HEK293 (cell line): ENCODE results near the gene ZNF564.

Experiments
- CTCF ChIA-PET: fragments of 350-600 bp; formaldehyde crosslinking; extraction: SDS; loops from one replicate; lab custom pipeline; 2021; ENCODE audit warnings: antibody characterized with exemption; lab: Yijun Ruan, JAX
- POLR2A ChIA-PET: fragments of 300-600 bp; formaldehyde crosslinking; extraction: SDS; loops from one replicate; lab custom pipeline; 2020; ENCODE audit warnings: antibody characterized with exemption, inconsistent platforms; lab: Yijun Ruan, JAX
- H3K27ac ChIP-seq: fragments of 200-500 bp; sonication (Bioruptor generic); 2 replicates; pipeline ENCODE4 v1.5.1; 2014; ENCODE audit warnings: low read depth, low read length, control low read depth, inconsistent platforms; ENCODE audit errors: extremely low read depth
- H3K36me3 ChIP-seq, 2 experiments: fragments of 200-500 bp in 1 of 2; sonication (Bioruptor generic) in 1 of 2; 1 replicate in 1 of 2; 2 replicates in 1 of 2; pipeline ENCODE4 v1.5.1; 2014 to 2017; ENCODE audit warnings: inconsistent platforms in 2 of 2, low read length in 2 of 2; ENCODE audit not compliant: control insufficient read depth in 2 of 2, insufficient read depth in 1 of 2
- H3K4me1 ChIP-seq: fragments of 200-500 bp; sonication (Bioruptor generic); 2 replicates; pipeline ENCODE4 v1.5.1; 2014; ENCODE audit warnings: mild to moderate bottlenecking, low read length, inconsistent platforms; ENCODE audit not compliant: control insufficient read depth, insufficient read depth
- H3K4me3 ChIP-seq: 2 replicates; pipeline ENCODE4 v1.5.1; 2011; ENCODE audit warnings: low read depth, mild to moderate bottlenecking, control low read depth, low read length, moderate library complexity
- H3K9me3 ChIP-seq: fragments of 200-500 bp; sonication (Bioruptor generic); 2 replicates; pipeline ENCODE4 v1.5.1; 2014; ENCODE audit warnings: low read depth, low read length, inconsistent platforms; ENCODE audit not compliant: control insufficient read depth, insufficient read depth
- GLIS2 ChIP-seq: fragments of 450-650 bp; formaldehyde crosslinking; IDR thresholded peaks from 2 replicates; pipeline ENCODE4 v1.5.1; 2016; ENCODE audit warnings: missing biosample characterization, missing genetic modification characterization
- HIC1 ChIP-seq: fragments of 450-650 bp; formaldehyde crosslinking; IDR thresholded peaks from 2 replicates; pipeline ENCODE4 v1.5.1; 2016; ENCODE audit warnings: missing biosample characterization, missing genetic modification characterization
- KLF16 ChIP-seq: fragments of 450-650 bp; formaldehyde crosslinking; IDR thresholded peaks from 2 replicates; pipeline ENCODE4 v1.5.1; 2017; ENCODE audit warnings: missing biosample characterization, missing genetic modification characterization
- TRIM28 ChIP-seq: IDR thresholded peaks from 2 replicates; pipeline ENCODE4 v1.6.1; 2011; ENCODE audit warnings: low read length, control low read depth, borderline replicate concordance
- ZBTB49 ChIP-seq: fragments of 450-650 bp; formaldehyde crosslinking; IDR thresholded peaks from 2 replicates; pipeline ENCODE4 v1.5.1; 2016; ENCODE audit warnings: missing biosample characterization, missing genetic modification characterization, low read depth
- ZEB2 ChIP-seq: fragments of 450-650 bp; formaldehyde crosslinking; IDR thresholded peaks from 2 replicates; pipeline ENCODE4 v1.5.1; 2016; ENCODE audit warnings: missing biosample characterization, missing genetic modification characterization
- ZNF121 ChIP-seq: fragments of 450-650 bp; formaldehyde crosslinking; IDR thresholded peaks from 2 replicates; pipeline ENCODE4 v1.5.1; 2016; ENCODE audit warnings: missing biosample characterization, missing genetic modification characterization
- ZNF132 ChIP-seq: fragments of 450-650 bp; formaldehyde crosslinking; IDR thresholded peaks from 2 replicates; pipeline ENCODE4 v1.5.1; 2017; ENCODE audit warnings: missing biosample characterization, missing genetic modification characterization, borderline replicate concordance
- ZNF146 ChIP-seq: fragments of 450-650 bp; formaldehyde crosslinking; IDR thresholded peaks from 2 replicates; pipeline ENCODE4 v1.5.1; 2016; ENCODE audit warnings: missing biosample characterization, missing genetic modification characterization
- ZNF155 ChIP-seq: fragments of 450-650 bp; formaldehyde crosslinking; IDR thresholded peaks from 2 replicates; pipeline ENCODE4 v1.5.1; 2016; ENCODE audit warnings: missing biosample characterization, missing genetic modification characterization
- ZNF157 ChIP-seq: fragments of 450-650 bp; formaldehyde crosslinking; IDR thresholded peaks from 2 replicates; pipeline ENCODE4 v1.5.1; 2016; ENCODE audit warnings: missing biosample characterization, missing genetic modification characterization
- ZNF24 ChIP-seq: fragments of 450-650 bp; formaldehyde crosslinking; IDR thresholded peaks from 2 replicates; pipeline ENCODE4 v1.5.1; 2016; ENCODE audit warnings: missing biosample characterization, missing genetic modification characterization
- ZNF350 ChIP-seq: fragments of 450-650 bp; formaldehyde crosslinking; IDR thresholded peaks from 2 replicates; pipeline ENCODE4 v1.5.0; 2017; ENCODE audit warnings: missing biosample characterization, mild to moderate bottlenecking, missing genetic modification characterization
- ZNF398 ChIP-seq: fragments of 450-650 bp; formaldehyde crosslinking; IDR thresholded peaks from 2 replicates; pipeline ENCODE4 v1.5.1; 2017; ENCODE audit warnings: missing biosample characterization, missing genetic modification characterization
- ZNF433 ChIP-seq: fragments of 450-650 bp; formaldehyde crosslinking; IDR thresholded peaks from 2 replicates; pipeline ENCODE4 v1.5.1; 2016; ENCODE audit warnings: missing biosample characterization, missing genetic modification characterization, low read depth
- ZNF449 ChIP-seq: fragments of 450-650 bp; formaldehyde crosslinking; IDR thresholded peaks from 2 replicates; pipeline ENCODE4 v1.5.1; 2017; ENCODE audit warnings: missing biosample characterization, mild to moderate bottlenecking, missing genetic modification characterization, moderate library complexity
- ZNF48 ChIP-seq: fragments of 450-650 bp; formaldehyde crosslinking; IDR thresholded peaks from 2 replicates; pipeline ENCODE4 v1.5.1; 2016; ENCODE audit warnings: missing biosample characterization, missing genetic modification characterization
- ZNF544 ChIP-seq: fragments of 450-650 bp; formaldehyde crosslinking; IDR thresholded peaks from 2 replicates; pipeline ENCODE4 v1.5.0; 2017; ENCODE audit warnings: missing biosample characterization, missing genetic modification characterization
- ZNF707 ChIP-seq: fragments of 450-650 bp; formaldehyde crosslinking; IDR thresholded peaks from 2 replicates; pipeline ENCODE4 v1.5.1; 2016; ENCODE audit warnings: missing biosample characterization, missing genetic modification characterization
- ZNF768 ChIP-seq: fragments of 450-650 bp; formaldehyde crosslinking; IDR thresholded peaks from 2 replicates; pipeline ENCODE4 v1.5.1; 2018; ENCODE audit warnings: missing biosample characterization, mild to moderate bottlenecking, missing genetic modification characterization
- ZNF843 ChIP-seq: fragments of 450-650 bp; formaldehyde crosslinking; IDR thresholded peaks from 2 replicates; pipeline ENCODE4 v1.5.1; 2016; ENCODE audit warnings: missing biosample characterization, missing genetic modification characterization

The ZNF564 gene

DNA sequence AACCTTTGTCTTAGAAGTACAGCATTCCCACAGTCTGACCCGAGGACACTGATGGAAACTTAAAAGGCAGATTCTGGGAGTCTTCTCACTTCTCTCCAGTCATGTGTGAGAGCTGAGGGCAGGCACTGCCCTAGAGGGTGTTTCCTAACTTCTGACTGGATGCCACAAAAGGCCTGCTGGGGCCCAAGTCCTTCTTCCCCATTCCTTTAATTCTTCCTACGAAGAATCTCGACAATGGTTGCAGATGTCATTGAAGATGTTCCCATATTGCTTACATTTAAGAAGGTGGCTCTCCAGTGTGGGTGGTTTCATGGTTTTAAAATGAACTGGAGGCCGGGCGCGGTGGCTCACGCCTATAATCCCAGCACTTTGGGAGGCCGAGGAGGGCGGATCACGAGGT lies 27.4 kb upstream of the ZNF564 start:
- Histone ChIP-seq H3K27ac (no peak overlapping the region), H3K4me3 (no peak overlapping the region), H3K36me3 (peaks cover 8 to 47% of the 10 kb centered on the region in 2 experiments; a peak in 2 of 3 replicates), H3K9me3 (no peaks in the 10 kb centered on the region), H3K4me1 (no peaks in the 10 kb centered on the region)
- no peak for TF ChIP-seq ZNF132 (tag by site-specific recombination)
- TF ChIP-seq ZNF157 = no peak
- TF ChIP-seq ZNF146 (tag by site-specific recombination) = no peak
- no peak for TF ChIP-seq GLIS2
- TF ChIP-seq TRIM28 = no peak
- TF ChIP-seq ZNF707 (tag by site-specific recombination) = no peak
- no peak for TF ChIP-seq ZNF843 (tag by site-specific recombination)
- no peak for TF ChIP-seq ZNF433 (tag by site-specific recombination)
- ChIA-PET CTCF (no interaction called here), POLR2A (no interaction called here)

GRCh38 chr19:12574036-12574435 lies 22.8 kb upstream of the ZNF564 start:
- ChIA-PET CTCF (interaction anchor here (0.7 kb wide), 1 partner anchor 9 kb away, joined by 4 read pairs; no protein-coding TSS in a partner anchor), POLR2A (interaction anchor here (0.7 kb wide), 1 partner anchor 20 kb away, joined by 4 read pairs; no protein-coding TSS in a partner anchor)
- Histone ChIP-seq H3K4me3 (no peak overlapping the region), H3K9me3 (no peaks in the 10 kb centered on the region), H3K36me3 (peaks cover 0 to 14% of the 10 kb centered on the region in 2 experiments; a peak in 1 of 3 replicates), H3K27ac (no peak overlapping the region), H3K4me1 (no peaks in the 10 kb centered on the region)
- TF ChIP-seq KLF16 (tag by site-specific recombination) = no peak
- TF ChIP-seq ZNF449 (tag by site-specific recombination) = no peak
- TF ChIP-seq ZNF48 (tag by site-specific recombination) = no peak
- no peak for TF ChIP-seq ZNF398 (tag by site-specific recombination)
- no peak for TF ChIP-seq ZNF350
- no peak for TF ChIP-seq ZNF768 (tag by site-specific recombination)
- TF ChIP-seq ZNF544 (tag by site-specific recombination) = no peak
- TF ChIP-seq ZNF121 (tag by site-specific recombination) = no peak
- no peak for TF ChIP-seq ZNF24 (tag by site-specific recombination)
- TF ChIP-seq ZNF707 (tag by site-specific recombination) = no peak
- no peak for TF ChIP-seq ZNF155 (tag by site-specific recombination)
- TF ChIP-seq HIC1 (tag by site-specific recombination) = no peak
- TF ChIP-seq ZEB2 = no peak
- TF ChIP-seq ZBTB49 (tag by site-specific recombination) = no peak
